Epithelial cell of esophagus (primary cell): ENCODE measurements around the gene CIC.
"Not testable (repeated sequence)": the region's sequence is repeated elsewhere in the genome, so short reads cannot be mapped to it uniquely, and the experiment has no call there.

ENCODE experiments used
- DNase-seq: peaks from one replicate; pipeline ENCODE4 v3.0.0; 2010; ENCODE audit warnings: low read depth
- H3K4me3 ChIP-seq: 2 replicates; pipeline ENCODE4 v1.5.1; 2011; ENCODE audit warnings: mild to moderate bottlenecking, low read length, control low read depth
- TF ChIP-seq, protein P1 (sequence below): IDR thresholded peaks from 2 replicates; pipeline ENCODE4 v1.5.1; 2011; ENCODE audit warnings: low read depth, mild to moderate bottlenecking, low read length, control low read depth, inconsistent platforms; ENCODE audit not compliant: insufficient read depth; ENCODE audit errors: missing control alignments

Gene CIC

GRCh38 chr19:42326969-42327368 lies 57.9 kb downstream of the CIC start:
- TF ChIP-seq, protein P1, sequence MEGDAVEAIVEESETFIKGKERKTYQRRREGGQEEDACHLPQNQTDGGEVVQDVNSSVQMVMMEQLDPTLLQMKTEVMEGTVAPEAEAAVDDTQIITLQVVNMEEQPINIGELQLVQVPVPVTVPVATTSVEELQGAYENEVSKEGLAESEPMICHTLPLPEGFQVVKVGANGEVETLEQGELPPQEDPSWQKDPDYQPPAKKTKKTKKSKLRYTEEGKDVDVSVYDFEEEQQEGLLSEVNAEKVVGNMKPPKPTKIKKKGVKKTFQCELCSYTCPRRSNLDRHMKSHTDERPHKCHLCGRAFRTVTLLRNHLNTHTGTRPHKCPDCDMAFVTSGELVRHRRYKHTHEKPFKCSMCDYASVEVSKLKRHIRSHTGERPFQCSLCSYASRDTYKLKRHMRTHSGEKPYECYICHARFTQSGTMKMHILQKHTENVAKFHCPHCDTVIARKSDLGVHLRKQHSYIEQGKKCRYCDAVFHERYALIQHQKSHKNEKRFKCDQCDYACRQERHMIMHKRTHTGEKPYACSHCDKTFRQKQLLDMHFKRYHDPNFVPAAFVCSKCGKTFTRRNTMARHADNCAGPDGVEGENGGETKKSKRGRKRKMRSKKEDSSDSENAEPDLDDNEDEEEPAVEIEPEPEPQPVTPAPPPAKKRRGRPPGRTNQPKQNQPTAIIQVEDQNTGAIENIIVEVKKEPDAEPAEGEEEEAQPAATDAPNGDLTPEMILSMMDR: no peak
- H3K4me3 ChIP-seq: no peak overlapping the region
- no peak for DNase-seq

GRCh38 chr19:42327381-42327780 lies 58.3 kb downstream of the CIC start:
- no peak for DNase-seq
- H3K4me3 ChIP-seq: no peak overlapping the region
- TF ChIP-seq, protein P1: no peak

GRCh38 chr19:42328106-42328505 lies 59.1 kb downstream of the CIC start:
- H3K4me3 ChIP-seq: no peak overlapping the region
- no peak for DNase-seq
- TF ChIP-seq, protein P1: no peak

- no peak for DNase-seq
- H3K4me3 ChIP-seq: no peak overlapping the region
- TF ChIP-seq, protein P1: no peak
Observed at GRCh38 chr19:42328854-42329253, 59.8 kb downstream of the CIC start.

GRCh38 chr19:42330241-42330711 lies 61.2 kb downstream of the CIC start:
- no peak overlapping the region for H3K4me3 ChIP-seq
- DNase-seq: no peak
- TF ChIP-seq, protein P1: no peak

DNA sequence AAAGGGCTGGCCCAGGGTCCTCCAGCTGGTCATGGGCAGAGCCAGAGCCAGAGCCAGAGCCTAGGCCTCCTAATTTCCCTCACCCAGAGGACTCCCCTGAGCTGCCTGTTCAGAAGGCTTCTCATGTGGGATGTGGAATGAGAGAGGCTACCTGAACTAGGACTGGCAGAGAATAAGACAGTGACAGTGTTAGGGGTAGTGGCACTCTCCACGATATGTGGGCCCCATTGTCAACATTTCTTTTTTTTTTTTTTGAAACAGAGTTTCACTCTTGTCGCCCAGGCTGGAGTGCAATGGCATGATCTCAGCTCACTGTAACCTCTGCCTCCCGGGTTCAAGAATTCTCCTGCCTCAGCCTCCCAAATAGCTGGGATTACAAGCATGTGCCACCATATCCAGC lies 62.3 kb downstream of the CIC start:
- DNase-seq, H3K4me3 ChIP-seq: not testable (repeated sequence)

DNA sequence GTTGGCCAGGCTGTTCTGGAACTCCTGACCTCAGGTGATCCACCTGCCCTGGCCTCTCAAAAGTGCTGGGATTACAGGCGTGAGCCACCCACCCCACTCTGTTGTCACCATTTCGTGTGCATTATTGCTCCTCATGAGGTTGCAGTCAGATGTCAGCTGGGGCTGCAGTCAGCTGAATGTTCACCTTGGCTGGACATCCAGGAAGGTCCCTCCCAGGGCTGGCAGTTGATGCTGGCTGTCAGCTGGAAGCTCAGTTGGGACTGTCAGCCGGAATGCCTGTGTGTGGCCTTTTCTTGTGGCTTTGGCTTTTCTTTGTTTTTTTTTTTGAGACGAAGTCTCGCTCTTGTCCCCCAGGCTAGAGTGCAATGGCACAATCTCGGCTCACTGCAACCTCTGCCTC lies 63.0 kb downstream of the CIC start:
- no peak overlapping the region for H3K4me3 ChIP-seq

More for the DNA sequence above, 63.0 kb downstream of the CIC start:
- DNase-seq: no peak
- TF ChIP-seq, protein P1: no peak
